ENCODE results near the gene VEGFA.

GRCh38 chr6:43823390-43823789 lies 53.4 kb downstream of the VEGFA start:
- no peak for TF ChIP-seq SUZ12 (IDR thresholded peaks at IDR 0.05; ENCODE audit: extremely low read depth, insufficient read depth, insufficient read length)
- TF ChIP-seq ZNF274 (IDR thresholded peaks at IDR 0.05; ENCODE audit: low read depth, low read length) = no peak

Data from NT2/D1 (cell line).